HFFc6 (cell line): Measurements from ENCODE around the gene PNPLA2. TPM values are rescaled to one million over a fixed set of nuclear protein-coding genes. Genes with fewer than 3 reads are reported as not detected.
A peak's percentile ranks its signal among the peaks of the same experiment; 100 is the strongest.

Experiments
- DNase-seq: peaks from one replicate; pipeline ENCODE4 v3.0.0-alpha.2; 2018
- H3K27ac Mint-ChIP-seq: 2 replicates; pipeline ENCODE4 v1.8.0; 2020; ENCODE audit warnings: mild to moderate bottlenecking, mixed read lengths
- H3K27me3 Mint-ChIP-seq: 2 replicates; pipeline ENCODE4 v1.8.0; 2021; ENCODE audit warnings: mild to moderate bottlenecking, moderate library complexity, mixed read lengths; ENCODE audit not compliant: insufficient read depth
- H3K36me3 Mint-ChIP-seq: 2 replicates; pipeline ENCODE4 v1.8.0; 2021; ENCODE audit warnings: low read depth, mixed read lengths
- H3K4me1 Mint-ChIP-seq: 2 replicates; pipeline ENCODE4 v1.8.0; 2020; ENCODE audit warnings: low read depth, mixed read lengths
- H3K4me3 Mint-ChIP-seq: 2 replicates; pipeline ENCODE4 v1.8.0; 2020; ENCODE audit warnings: mild to moderate bottlenecking, moderate library complexity, mixed read lengths
- H3K9me3 Mint-ChIP-seq: 2 replicates; pipeline ENCODE4 v1.8.0; 2020; ENCODE audit warnings: mild to moderate bottlenecking, mixed read lengths
- total RNA-seq, 6 experiments: library from RNA; stranded (reverse); fragmentation: NEBNext Ultra II Directional; extraction: Animal tissue kit (Norgen Biotek cat#: 25700); gene quantifications; 2 replicates in 1 of 6; 3 replicates in 5 of 6; pipeline ENCODE4 v1.2.3, GENCODE V29; 2021
- TF ChIP-seq, protein P1 (sequence below): fragments of 200-600 bp; sonication (generic); IDR thresholded peaks from 2 replicates; pipeline ENCODE4 v1.5.0; 2021; ENCODE audit warnings: antibody characterized with exemption, mild to moderate bottlenecking

Gene PNPLA2
- total RNA-seq, 6 experiments from 2014 or later: 103 to 148 (median 130) TPM

DNA sequence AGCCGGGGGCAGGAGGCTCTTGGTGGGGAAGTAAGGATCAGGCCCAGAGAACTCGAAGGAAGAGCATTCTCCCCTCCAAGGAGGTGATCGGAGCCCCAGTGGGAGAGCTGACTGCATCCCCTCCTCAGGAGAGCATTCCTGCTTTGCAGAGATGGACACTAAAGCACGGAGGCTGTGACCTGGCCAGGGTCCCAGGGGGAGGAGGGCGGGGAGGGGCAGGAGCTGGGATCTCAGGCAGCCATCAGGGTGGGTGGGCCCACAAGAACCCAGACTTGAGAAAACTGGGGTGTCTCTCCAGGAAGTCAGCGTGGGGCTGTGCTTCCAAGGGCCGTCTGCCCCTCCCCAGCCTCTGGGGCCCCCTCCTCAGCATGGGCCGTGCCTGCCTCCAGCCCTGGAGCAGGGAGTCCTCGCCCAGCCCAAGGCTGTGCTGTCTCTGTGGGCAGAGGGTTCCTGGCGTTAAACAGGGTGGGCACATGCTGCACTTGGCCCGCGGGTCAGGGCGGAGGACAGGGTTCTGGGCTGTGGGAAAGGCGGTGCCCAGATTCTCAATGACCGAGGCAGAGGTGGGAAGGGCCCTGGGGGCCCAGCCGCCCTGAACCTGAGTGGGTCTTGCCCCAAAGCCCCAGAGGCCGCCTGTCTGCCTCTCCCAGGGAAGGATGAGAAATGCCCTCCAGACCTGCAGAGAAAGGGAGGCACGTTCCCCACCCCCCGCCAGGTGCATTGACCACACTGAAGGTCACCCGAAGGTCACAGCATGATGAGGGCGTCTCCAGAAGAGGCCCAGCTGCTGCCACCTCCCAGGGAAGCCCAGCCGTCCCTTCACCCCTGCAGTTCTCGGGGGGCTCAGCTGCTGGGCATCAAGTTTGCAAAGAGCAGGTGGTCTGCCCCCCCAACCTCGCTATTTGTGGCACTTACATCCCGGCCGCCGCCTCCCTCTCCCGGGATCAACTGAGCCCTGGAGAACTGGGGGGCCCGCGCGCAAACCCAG lies 29.5 kb upstream of the PNPLA2 start:
- DNase-seq: no peak
- Mint-ChIP-seq H3K36me3 (no peaks in the 10 kb centered on the region), H3K4me3 (peak overlapping the region; percentile 66), H3K27ac (no peak overlapping the region), H3K27me3 (no peaks in the 10 kb centered on the region; the same call in 1 of the 2 replicates), H3K9me3 (no peaks in the 10 kb centered on the region), H3K4me1 (peaks cover 5% of the 10 kb centered on the region; the same call in 1 of the 2 replicates)
- TF ChIP-seq, protein P1, sequence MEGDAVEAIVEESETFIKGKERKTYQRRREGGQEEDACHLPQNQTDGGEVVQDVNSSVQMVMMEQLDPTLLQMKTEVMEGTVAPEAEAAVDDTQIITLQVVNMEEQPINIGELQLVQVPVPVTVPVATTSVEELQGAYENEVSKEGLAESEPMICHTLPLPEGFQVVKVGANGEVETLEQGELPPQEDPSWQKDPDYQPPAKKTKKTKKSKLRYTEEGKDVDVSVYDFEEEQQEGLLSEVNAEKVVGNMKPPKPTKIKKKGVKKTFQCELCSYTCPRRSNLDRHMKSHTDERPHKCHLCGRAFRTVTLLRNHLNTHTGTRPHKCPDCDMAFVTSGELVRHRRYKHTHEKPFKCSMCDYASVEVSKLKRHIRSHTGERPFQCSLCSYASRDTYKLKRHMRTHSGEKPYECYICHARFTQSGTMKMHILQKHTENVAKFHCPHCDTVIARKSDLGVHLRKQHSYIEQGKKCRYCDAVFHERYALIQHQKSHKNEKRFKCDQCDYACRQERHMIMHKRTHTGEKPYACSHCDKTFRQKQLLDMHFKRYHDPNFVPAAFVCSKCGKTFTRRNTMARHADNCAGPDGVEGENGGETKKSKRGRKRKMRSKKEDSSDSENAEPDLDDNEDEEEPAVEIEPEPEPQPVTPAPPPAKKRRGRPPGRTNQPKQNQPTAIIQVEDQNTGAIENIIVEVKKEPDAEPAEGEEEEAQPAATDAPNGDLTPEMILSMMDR: no peak

- Mint-ChIP-seq H3K4me1 (peaks cover 5% of the 10 kb centered on the region; the same call in 1 of the 2 replicates), H3K36me3 (no peaks in the 10 kb centered on the region), H3K27me3 (no peaks in the 10 kb centered on the region; the same call in 1 of the 2 replicates), H3K4me3 (peak within 1 kb of the TSS; percentile 66), H3K27ac (peak within 1 kb of the TSS; percentile 59), H3K9me3 (no peaks in the 10 kb centered on the region)
- peak; percentile 18 for DNase-seq
- TF ChIP-seq, protein P1: no peak
Observed at GRCh38 chr11:789943-790342, 28.8 kb upstream of the PNPLA2 start, which contains the start of gene CEND1. TSS of gene CEND1 (minus strand) at chr11:790090. CDS start at chr11:788576, 1,514 bp downstream.

GRCh38 chr11:790721-791564 lies 27.8 kb upstream of the PNPLA2 start:
- TF ChIP-seq, protein P1: no peak
- Mint-ChIP-seq H3K4me1 (peaks cover 5% of the 10 kb centered on the region; the same call in 1 of the 2 replicates), H3K27ac (peak overlapping the region; percentile 59), H3K36me3 (no peaks in the 10 kb centered on the region), H3K27me3 (peaks cover under 1% of the 10 kb centered on the region; the same call in 1 of the 2 replicates), H3K4me3 (peak overlapping the region; percentile 41), H3K9me3 (no peaks in the 10 kb centered on the region)
- DNase-seq: peak; percentile 22

DNA sequence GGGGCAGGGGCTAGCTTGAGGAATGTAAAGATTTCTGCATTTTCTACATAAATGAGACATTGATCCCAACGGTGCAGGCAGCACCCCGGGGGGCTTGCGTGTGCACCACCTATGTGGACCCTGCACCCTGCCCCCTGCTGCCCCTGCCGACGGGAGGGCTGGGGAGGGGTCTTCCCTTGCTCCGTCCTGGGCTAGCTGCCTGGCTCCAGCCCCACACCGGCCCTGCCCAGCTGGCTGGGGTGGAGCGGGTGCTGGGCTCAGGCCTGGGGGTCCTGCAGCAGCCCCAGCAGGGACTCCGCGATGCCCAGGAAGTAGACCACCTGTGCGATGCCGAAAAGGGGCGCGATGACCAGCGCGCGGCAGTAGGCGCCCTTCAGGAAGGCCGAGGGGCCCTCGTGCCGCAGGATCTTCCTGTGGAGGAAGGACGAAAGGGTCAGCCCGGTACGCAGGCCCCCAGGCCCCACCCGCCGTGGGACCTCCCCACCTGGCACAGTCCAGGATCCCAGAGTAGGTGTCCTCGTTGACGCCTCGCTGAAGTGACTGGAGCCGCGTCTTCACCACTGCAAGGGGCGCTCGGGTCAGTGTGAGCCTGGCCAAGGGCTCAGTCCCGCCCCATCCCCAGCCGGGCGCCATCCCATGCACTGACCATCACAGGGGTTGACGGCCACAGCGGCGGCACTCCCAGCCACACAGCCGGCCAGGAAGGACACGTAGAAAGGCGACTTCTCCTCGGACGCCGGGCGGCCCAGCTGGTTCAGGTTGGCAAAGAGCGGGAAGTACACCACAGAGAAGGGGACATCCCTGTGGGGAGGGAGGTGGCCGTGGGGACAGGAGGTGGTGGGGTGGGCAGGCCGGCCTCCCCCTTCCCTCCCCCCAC lies 26.8 kb upstream of the PNPLA2 start:
- peaks cover 2% of the 10 kb centered on the region; the same call in 1 of the 2 replicates for H3K27me3 Mint-ChIP-seq
- no peak overlapping the region for H3K27ac Mint-ChIP-seq
- DNase-seq: no peak
- TF ChIP-seq, protein P1: no peak
- no peaks in the 10 kb centered on the region for H3K36me3 Mint-ChIP-seq
- H3K9me3 Mint-ChIP-seq: no peaks in the 10 kb centered on the region
- peaks cover 15% of the 10 kb centered on the region for H3K4me1 Mint-ChIP-seq
- H3K4me3 Mint-ChIP-seq: no peak overlapping the region

DNA sequence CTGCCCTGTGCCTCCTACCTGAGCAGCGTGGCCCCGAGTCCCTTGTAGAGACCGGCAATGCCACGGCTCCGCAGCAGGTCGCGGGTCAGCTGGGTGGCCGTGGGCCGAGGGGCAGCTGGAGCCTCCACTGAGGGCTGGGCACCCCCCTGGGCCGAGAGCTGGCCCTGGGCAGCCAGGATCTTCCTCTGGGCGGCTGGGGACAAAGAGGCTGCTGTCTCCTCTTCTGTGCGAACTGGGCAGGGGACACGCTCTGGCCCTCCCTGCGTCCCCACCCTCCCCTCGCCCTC lies 26.2 kb upstream of the PNPLA2 start:
- Mint-ChIP-seq H3K9me3 (no peaks in the 10 kb centered on the region), H3K4me3 (no peak overlapping the region), H3K36me3 (no peaks in the 10 kb centered on the region), H3K4me1 (peaks cover 17% of the 10 kb centered on the region), H3K27ac (no peak overlapping the region), H3K27me3 (peaks cover 2% of the 10 kb centered on the region; the same call in 1 of the 2 replicates)
- no peak for DNase-seq
- TF ChIP-seq, protein P1: no peak
